Astrocyte (in vitro differentiated cells and primary cell): ENCODE measurements around the gene NPTX1. TPM values are rescaled to one million over a fixed set of nuclear protein-coding genes. Genes with fewer than 3 reads are reported as not detected.

Experiments used
- DNase-seq: peaks from one replicate; pipeline ENCODE4 v3.0.0-alpha.2; 2010; ENCODE audit warnings: low read depth
- FAIRE-seq: peaks from 2 replicates; lab custom pipeline; 2011; peaks lifted over from hg19 to GRCh38; lab: Jason Lieb, UNC
- H2AFZ ChIP-seq: 2 replicates; pipeline ENCODE4 v1.6.0; 2012; ENCODE audit warnings: low read depth, low read length, inconsistent platforms
- H3K27ac ChIP-seq: 2 replicates; pipeline ENCODE4 v1.5.1; 2011; ENCODE audit warnings: low read depth, low read length, inconsistent platforms
- H3K27me3 ChIP-seq: 2 replicates; pipeline ENCODE4 v1.6.0; 2011; ENCODE audit warnings: low read length, inconsistent platforms; ENCODE audit not compliant: insufficient read depth
- H3K36me3 ChIP-seq: 2 replicates; pipeline ENCODE4 v1.5.1; 2011; ENCODE audit warnings: low read length, inconsistent platforms; ENCODE audit not compliant: insufficient read depth
- H3K4me1 ChIP-seq: 2 replicates; pipeline ENCODE4 v1.5.1; 2011; ENCODE audit warnings: low read length, inconsistent platforms; ENCODE audit not compliant: insufficient read depth
- H3K4me2 ChIP-seq: 2 replicates; pipeline ENCODE4 v1.6.0; 2012; ENCODE audit warnings: low read length, inconsistent platforms
- H3K4me3 ChIP-seq: 2 replicates; pipeline ENCODE4 v1.5.1; 2011; ENCODE audit warnings: low read depth, mild to moderate bottlenecking, low read length, inconsistent platforms; ENCODE audit not compliant: insufficient read depth
- H3K79me2 ChIP-seq: 2 replicates; pipeline ENCODE4 v1.6.0; 2012; ENCODE audit warnings: mild to moderate bottlenecking, low read length, inconsistent platforms; ENCODE audit not compliant: insufficient read depth
- H3K9ac ChIP-seq: 2 replicates; pipeline ENCODE4 v1.6.0; 2012; ENCODE audit warnings: mild to moderate bottlenecking, low read length, inconsistent platforms
- H3K9me3 ChIP-seq: 2 replicates; pipeline ENCODE4 v1.5.1; 2012; ENCODE audit warnings: low read depth, mild to moderate bottlenecking, low read length, inconsistent platforms; ENCODE audit not compliant: insufficient read depth
- H4K20me1 ChIP-seq: 2 replicates; pipeline ENCODE4 v1.6.0; 2012; ENCODE audit warnings: low read length, inconsistent platforms; ENCODE audit not compliant: insufficient read depth
- H3K27ac Mint-ChIP-seq: one replicate; pipeline ENCODE4 v1.8.0; 2021; ENCODE audit warnings: mild to moderate bottlenecking, mixed read lengths; ENCODE audit not compliant: unreplicated experiment
- H3K27me3 Mint-ChIP-seq: one replicate; pipeline ENCODE4 v1.8.0; 2021; ENCODE audit warnings: low read depth, mixed read lengths; ENCODE audit not compliant: unreplicated experiment
- H3K36me3 Mint-ChIP-seq: one replicate; pipeline ENCODE4 v1.8.0; 2021; ENCODE audit warnings: low read depth, mixed read lengths; ENCODE audit not compliant: unreplicated experiment
- H3K4me1 Mint-ChIP-seq: one replicate; pipeline ENCODE4 v1.8.0; 2021; ENCODE audit warnings: low read depth, mixed read lengths; ENCODE audit not compliant: unreplicated experiment
- H3K4me3 Mint-ChIP-seq: one replicate; pipeline ENCODE4 v1.8.0; 2021; ENCODE audit warnings: mild to moderate bottlenecking, moderate library complexity, mixed read lengths; ENCODE audit not compliant: unreplicated experiment
- H3K9me3 Mint-ChIP-seq: one replicate; pipeline ENCODE4 v1.8.0; 2021; ENCODE audit warnings: mild to moderate bottlenecking, mixed read lengths; ENCODE audit not compliant: unreplicated experiment
- CTCF ChIP-seq: IDR thresholded peaks from 2 replicates; pipeline ENCODE4 v1.5.1; 2011; ENCODE audit warnings: low read depth, mild to moderate bottlenecking, inconsistent platforms, low read length, moderate library complexity; ENCODE audit not compliant: insufficient read depth
- EZH2 ChIP-seq: IDR thresholded peaks from 2 replicates; pipeline ENCODE4 v1.6.1; 2012; ENCODE audit warnings: mild to moderate bottlenecking, low read length, inconsistent platforms; ENCODE audit not compliant: insufficient read depth
- total RNA-seq: library from RNA; stranded (reverse); gene quantifications from 2 replicates; pipeline ENCODE4 v1.2.1, GENCODE V29; 2021

NPTX1 gene
- total RNA-seq, 1 donor from 2014 or later = 0.43 TPM

- peaks cover 63% of the 10 kb centered on the region for H3K27me3 Mint-ChIP-seq
These were observed 2.7 kb downstream of the NPTX1 start for GRCh38 chr17:80473701-80474100.

DNA sequence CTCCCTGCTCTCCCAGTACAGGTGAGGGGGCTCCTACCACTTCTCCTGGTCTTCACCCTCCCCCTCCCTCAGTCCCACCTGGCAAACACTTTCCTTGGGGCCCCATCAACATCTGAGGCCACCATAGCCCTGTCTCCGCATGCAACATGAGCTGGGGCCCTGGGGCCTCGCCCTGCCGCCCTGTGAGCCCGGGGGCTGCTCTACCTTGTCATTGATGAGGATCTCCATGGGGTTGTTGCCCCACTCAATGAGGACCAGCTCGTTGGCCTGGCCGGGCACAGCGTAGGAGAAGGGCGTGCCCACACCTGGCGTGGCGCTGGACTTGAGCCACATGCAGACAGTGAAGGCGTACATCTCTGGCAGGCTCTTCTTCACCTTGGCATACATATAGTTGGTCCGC, 3.4 kb downstream of the NPTX1 start:
- peaks cover 59% of the 10 kb centered on the region for H3K27me3 ChIP-seq
- no peaks in the 10 kb centered on the region for H3K9me3 ChIP-seq

More at GRCh38 chr17:80473701-80474100, 2.7 kb downstream of the NPTX1 start:
- no peaks in the 10 kb centered on the region for H3K9me3 ChIP-seq
- H3K27ac ChIP-seq = no peak overlapping the region
- H3K79me2 ChIP-seq = no peaks in the 10 kb centered on the region
- H3K4me2 ChIP-seq = no peak overlapping the region
- no peak overlapping the region for H3K9ac ChIP-seq
- Mint-ChIP-seq H3K27ac (no peak overlapping the region), H3K36me3 (no peaks in the 10 kb centered on the region), H3K9me3 (peaks cover 2% of the 10 kb centered on the region), H3K4me1 (no peaks in the 10 kb centered on the region), H3K4me3 (no peak overlapping the region)
- H4K20me1 ChIP-seq = peaks cover 10% of the 10 kb centered on the region
- FAIRE-seq (no peak), DNase-seq (no peak)
- peaks cover 56% of the 10 kb centered on the region for H3K27me3 ChIP-seq
- TF ChIP-seq EZH2 (no peak), CTCF (no peak)
- no peak overlapping the region for H2AFZ ChIP-seq
- no peaks in the 10 kb centered on the region for H3K36me3 ChIP-seq
- peaks cover 16% of the 10 kb centered on the region for H3K4me1 ChIP-seq
- H3K4me3 ChIP-seq = no peak overlapping the region

More for the DNA sequence above, 3.4 kb downstream of the NPTX1 start:
- Mint-ChIP-seq H3K27ac (no peak overlapping the region), H3K4me3 (no peak overlapping the region), H3K9me3 (peaks cover 2% of the 10 kb centered on the region), H3K4me1 (no peaks in the 10 kb centered on the region), H3K27me3 (peaks cover 66% of the 10 kb centered on the region), H3K36me3 (no peaks in the 10 kb centered on the region)
- H3K4me3 ChIP-seq = no peak overlapping the region
- H3K4me1 ChIP-seq = peaks cover 9% of the 10 kb centered on the region
- FAIRE-seq = no peak
- TF ChIP-seq EZH2 = no peak
- no peak for TF ChIP-seq CTCF
- no peak overlapping the region for H2AFZ ChIP-seq
- H3K9ac ChIP-seq = no peak overlapping the region
- no peaks in the 10 kb centered on the region for H3K79me2 ChIP-seq
- no peak overlapping the region for H3K27ac ChIP-seq
- no peaks in the 10 kb centered on the region for H3K36me3 ChIP-seq
- H4K20me1 ChIP-seq = peaks cover 10% of the 10 kb centered on the region
- H3K4me2 ChIP-seq = no peak overlapping the region
- no peak for DNase-seq
